GM13976 (cell line): ENCODE results near the gene RFX3.

Source experiments
- DNase-seq: peaks from one replicate; pipeline ENCODE4 v3.0.0; 2012; ENCODE audit warnings: low spot score
- CTCF ChIP-seq: IDR thresholded peaks from 2 replicates; pipeline ENCODE4 v1.5.1; 2012; ENCODE audit warnings: borderline replicate concordance, mild to moderate bottlenecking; ENCODE audit not compliant: insufficient read depth; ENCODE audit errors: extremely low read depth, missing control alignments, control extremely low read depth
- in situ Hi-C: fragments of 300-500 bp; cut with MboI; formaldehyde crosslinking; loops from one replicate; pipeline ENCODE4 v1.12.0; 2022; ENCODE audit warnings: low sequenced_read_pairs, mixed read lengths, inconsistent platforms; ENCODE audit not compliant: unreplicated experiment

Gene RFX3

DNA sequence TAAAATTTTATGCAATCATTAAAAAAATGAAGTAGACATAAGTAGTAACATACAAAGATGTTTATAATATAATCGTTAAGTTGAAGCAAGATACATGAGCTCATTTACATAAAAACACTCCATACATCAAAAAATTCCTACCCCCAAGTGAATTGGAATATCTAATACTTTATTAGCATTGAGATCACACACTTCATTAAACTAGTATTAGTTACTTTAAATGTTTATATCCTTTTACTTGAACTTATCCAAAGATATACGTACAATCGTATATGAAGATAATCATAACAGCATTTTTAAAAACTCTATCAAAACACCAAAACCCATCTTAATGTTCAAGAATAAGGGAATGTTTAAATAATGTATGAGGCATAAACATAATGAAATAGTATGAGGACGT, 275.1 kb downstream of the RFX3 start:
- in situ Hi-C loops, result no loop called here
- TF ChIP-seq CTCF, result no peak
- no peak for DNase-seq

- TF ChIP-seq CTCF, result no peak
- no peak for DNase-seq
- in situ Hi-C loops, result no loop called here
Observed at GRCh38 chr9:3247211-3247610, 278.6 kb downstream of the RFX3 start.

GRCh38 chr9:3246241-3246640, 279.6 kb downstream of the RFX3 start:
- no peak for TF ChIP-seq CTCF
- in situ Hi-C loops, result no loop called here
- DNase-seq, result no peak

GRCh38 chr9:3244963-3245653, 280.7 kb downstream of the RFX3 start:
- in situ Hi-C loops, result no loop called here
- DNase-seq, result peak; percentile 21
- no peak for TF ChIP-seq CTCF

GRCh38 chr9:3243683-3244082, 282.1 kb downstream of the RFX3 start:
- TF ChIP-seq CTCF, result no peak
- no peak for DNase-seq
- in situ Hi-C loops, result no loop called here

GRCh38 chr9:3241290-3241689, 284.5 kb downstream of the RFX3 start:
- in situ Hi-C loops, result no loop called here
- TF ChIP-seq CTCF, result no peak
- no peak for DNase-seq

DNA sequence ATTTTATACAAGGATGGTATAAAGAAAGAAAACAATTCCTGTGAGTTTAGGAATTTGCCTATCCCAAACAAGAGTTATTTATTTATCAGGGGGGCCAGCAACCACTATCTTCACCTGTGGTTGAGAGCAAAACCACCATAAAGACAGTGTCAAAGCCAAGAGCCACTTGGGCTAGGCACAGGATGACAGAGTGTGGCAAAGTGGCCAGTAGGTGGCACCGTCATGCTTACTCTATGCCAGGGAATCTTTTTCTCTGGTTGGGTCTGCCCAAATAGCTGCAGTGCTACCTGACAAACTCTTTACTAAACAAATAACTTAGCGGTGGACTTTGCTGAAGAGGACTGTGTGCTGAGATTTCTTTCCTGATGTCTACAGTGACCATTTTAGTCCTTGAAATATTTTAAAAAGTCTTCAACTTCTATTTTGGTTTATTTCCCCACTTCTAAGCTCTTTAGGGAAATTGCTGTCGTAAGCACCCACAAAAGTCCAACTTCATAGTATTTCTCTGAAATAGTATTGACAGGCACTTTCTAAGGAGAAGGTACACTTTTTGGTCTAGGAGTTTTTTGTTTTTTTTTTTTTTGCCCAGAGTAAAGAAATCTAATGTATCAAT, 285.0 kb downstream of the RFX3 start:
- peak; percentile 47 for DNase-seq
- in situ Hi-C loops, result no loop called here

More for the DNA sequence above, 285.0 kb downstream of the RFX3 start:
- TF ChIP-seq CTCF, result peak; percentile 80
